Superior temporal gyrus (tissue), 1 donor: ENCODE measurements around the gene HSPA1A.
"Not testable (repeated sequence)": the region's sequence is repeated elsewhere in the genome, so short reads cannot be mapped to it uniquely, and the experiment has no call there.

ENCODE experiments used
- DNase-seq: peaks from one replicate; pipeline ENCODE4 v3.0.0-alpha.2; 2016; ENCODE audit errors: extremely low spot score

Gene HSPA1A

GRCh38 chr6:31836474-31837368 is 21.4 kb downstream of the HSPA1A start:
- DNase-seq: no peak

GRCh38 chr6:31837369-31838113 is 22.2 kb downstream of the HSPA1A start:
- DNase-seq: no peak

GRCh38 chr6:31838114-31838553 is 22.8 kb downstream of the HSPA1A start:
- not testable (repeated sequence) for DNase-seq

GRCh38 chr6:31838968-31839367 is 23.6 kb downstream of the HSPA1A start:
- no peak for DNase-seq

- DNase-seq: not testable (repeated sequence)
Observed at GRCh38 chr6:31839779-31840126, 24.4 kb downstream of the HSPA1A start.

- DNase-seq: no peak
Observed at GRCh38 chr6:31842053-31842452, 26.7 kb downstream of the HSPA1A start.

GRCh38 chr6:31844507-31844906 is 29.2 kb downstream of the HSPA1A start:
- DNase-seq: no peak

- DNase-seq: no peak
Observed at GRCh38 chr6:31847276-31847978, 32.1 kb downstream of the HSPA1A start.

- DNase-seq: no peak
Observed at GRCh38 chr6:31850765-31851484, 35.6 kb downstream of the HSPA1A start.

GRCh38 chr6:31851485-31851832 is 36.1 kb downstream of the HSPA1A start:
- DNase-seq: no peak

GRCh38 chr6:31851980-31852718 is 36.8 kb downstream of the HSPA1A start:
- DNase-seq: not testable (repeated sequence)

GRCh38 chr6:31857774-31858173 is 42.4 kb downstream of the HSPA1A start:
- DNase-seq: not testable (repeated sequence)

- no peak for DNase-seq
Observed at GRCh38 chr6:31858707-31859106, 43.4 kb downstream of the HSPA1A start.

GRCh38 chr6:31859923-31860322 is 44.6 kb downstream of the HSPA1A start:
- no peak for DNase-seq

- no peak for DNase-seq
Observed at GRCh38 chr6:31860349-31860748, 45.0 kb downstream of the HSPA1A start.

- no peak for DNase-seq
Observed at GRCh38 chr6:31861150-31861549, 45.8 kb downstream of the HSPA1A start.

- DNase-seq: no peak
Observed at GRCh38 chr6:31861919-31862343, 46.6 kb downstream of the HSPA1A start.

- DNase-seq: peak; percentile 100
Observed at GRCh38 chr6:31862344-31863235, 47.2 kb downstream of the HSPA1A start, which contains the start of gene NEU1. Gene NEU1, minus strand, starts transcription at chr6:31862821. Its CDS starts 45 bp downstream, at chr6:31862776.

GRCh38 chr6:31864123-31864562 is 48.8 kb downstream of the HSPA1A start:
- DNase-seq: not testable (repeated sequence)

GRCh38 chr6:31864818-31865204 is 49.5 kb downstream of the HSPA1A start:
- DNase-seq: no peak
